Measurements from ENCODE around the gene CCDC27.
"Not testable (repeated sequence)": the region's sequence is repeated elsewhere in the genome, so short reads cannot be mapped to it uniquely, and the experiment has no call there.

The CCDC27 gene

GRCh38 chr1:3738943-3739342 is 13.3 kb upstream of the CCDC27 start:
- no peak for DNase-seq

- DNase-seq, result no peak
These were observed 12.2 kb upstream of the CCDC27 start for GRCh38 chr1:3740042-3740441.

- no peak for DNase-seq
These were observed 11.5 kb upstream of the CCDC27 start for GRCh38 chr1:3740752-3741151.

GRCh38 chr1:3741566-3742438 is 10.4 kb upstream of the CCDC27 start:
- DNase-seq, result no peak

- no peak for DNase-seq
These were observed 9.6 kb upstream of the CCDC27 start for GRCh38 chr1:3742439-3743298.

- no peak for DNase-seq
These were observed 8.8 kb upstream of the CCDC27 start for GRCh38 chr1:3743421-3743820.

- DNase-seq, result no peak
These were observed 8.4 kb upstream of the CCDC27 start for GRCh38 chr1:3743826-3744225.

GRCh38 chr1:3744646-3745045 is 7.6 kb upstream of the CCDC27 start:
- DNase-seq, result no peak

GRCh38 chr1:3745071-3745470 is 7.2 kb upstream of the CCDC27 start:
- DNase-seq, result no peak

- DNase-seq, result no peak
These were observed 6.5 kb upstream of the CCDC27 start for GRCh38 chr1:3745590-3746381.

GRCh38 chr1:3746389-3746829 is 5.8 kb upstream of the CCDC27 start:
- no peak for DNase-seq

- DNase-seq, result peak; percentile 94
These were observed 5.3 kb upstream of the CCDC27 start for GRCh38 chr1:3746830-3747521.

- no peak for DNase-seq
These were observed 4.8 kb upstream of the CCDC27 start for GRCh38 chr1:3747522-3747848.

- DNase-seq, result no peak
These were observed 4.3 kb upstream of the CCDC27 start for GRCh38 chr1:3747903-3748302.

- not testable (repeated sequence) for DNase-seq
These were observed 3.8 kb upstream of the CCDC27 start for GRCh38 chr1:3748316-3748900.

GRCh38 chr1:3749512-3749911 is 2.7 kb upstream of the CCDC27 start:
- DNase-seq, result no peak

GRCh38 chr1:3750741-3751140 is 1.5 kb upstream of the CCDC27 start:
- DNase-seq, result no peak

GRCh38 chr1:3753656-3754454 is 1.6 kb downstream of the CCDC27 start:
- no peak for DNase-seq

- DNase-seq, result no peak
These were observed 4.1 kb downstream of the CCDC27 start for GRCh38 chr1:3756394-3756793.

- DNase-seq, result no peak
These were observed 6.9 kb downstream of the CCDC27 start for GRCh38 chr1:3759164-3759563.

- DNase-seq, result no peak
These were observed 7.5 kb downstream of the CCDC27 start for GRCh38 chr1:3759796-3760195.

Measured in activated CD4-positive, alpha-beta T cell treated with anti-CD3 and anti-CD28 coated beads, Interleukin-2, Interleukin-6, amounts not matched to agents 100 ng/mL and 50 ng/mL, durations not matched to agents 16 hours and 8 hours (primary cell).